ENCODE measurements around the gene GJB2.

The GJB2 gene

DNA sequence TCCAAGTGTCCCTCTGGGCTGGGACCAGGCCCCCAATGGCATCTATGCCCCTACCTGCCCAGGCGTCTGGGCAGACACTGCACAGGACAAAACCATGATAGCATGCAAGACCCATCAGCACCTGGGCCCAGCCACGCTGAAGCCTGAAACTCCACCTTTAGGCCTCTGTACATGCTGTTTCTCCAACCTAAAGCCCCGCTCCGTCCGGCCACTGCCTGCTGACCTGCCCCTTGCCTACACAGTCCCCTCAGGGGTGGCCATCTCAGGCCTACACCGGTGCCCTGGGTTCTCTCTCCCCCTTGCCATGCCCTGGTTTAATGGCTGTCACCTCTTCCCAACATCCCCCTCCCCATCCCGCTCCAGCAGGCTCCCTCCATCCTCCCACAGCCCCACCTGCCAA is 47.2 kb downstream of the GJB2 start:
- H3K27ac ChIP-seq: no peak overlapping the region
- TF ChIP-seq, protein P1, sequence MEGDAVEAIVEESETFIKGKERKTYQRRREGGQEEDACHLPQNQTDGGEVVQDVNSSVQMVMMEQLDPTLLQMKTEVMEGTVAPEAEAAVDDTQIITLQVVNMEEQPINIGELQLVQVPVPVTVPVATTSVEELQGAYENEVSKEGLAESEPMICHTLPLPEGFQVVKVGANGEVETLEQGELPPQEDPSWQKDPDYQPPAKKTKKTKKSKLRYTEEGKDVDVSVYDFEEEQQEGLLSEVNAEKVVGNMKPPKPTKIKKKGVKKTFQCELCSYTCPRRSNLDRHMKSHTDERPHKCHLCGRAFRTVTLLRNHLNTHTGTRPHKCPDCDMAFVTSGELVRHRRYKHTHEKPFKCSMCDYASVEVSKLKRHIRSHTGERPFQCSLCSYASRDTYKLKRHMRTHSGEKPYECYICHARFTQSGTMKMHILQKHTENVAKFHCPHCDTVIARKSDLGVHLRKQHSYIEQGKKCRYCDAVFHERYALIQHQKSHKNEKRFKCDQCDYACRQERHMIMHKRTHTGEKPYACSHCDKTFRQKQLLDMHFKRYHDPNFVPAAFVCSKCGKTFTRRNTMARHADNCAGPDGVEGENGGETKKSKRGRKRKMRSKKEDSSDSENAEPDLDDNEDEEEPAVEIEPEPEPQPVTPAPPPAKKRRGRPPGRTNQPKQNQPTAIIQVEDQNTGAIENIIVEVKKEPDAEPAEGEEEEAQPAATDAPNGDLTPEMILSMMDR (conservative IDR thresholded peaks at IDR 0.05): no peak
- no peak for TF ChIP-seq ZFX (IDR thresholded peaks at IDR 0.05)

GRCh38 chr13:20144141-20144850 is 48.4 kb downstream of the GJB2 start:
- H3K27ac ChIP-seq: no peak overlapping the region
- TF ChIP-seq, protein P1 (conservative IDR thresholded peaks at IDR 0.05): no peak
- TF ChIP-seq ZFX (IDR thresholded peaks at IDR 0.05): no peak

DNA sequence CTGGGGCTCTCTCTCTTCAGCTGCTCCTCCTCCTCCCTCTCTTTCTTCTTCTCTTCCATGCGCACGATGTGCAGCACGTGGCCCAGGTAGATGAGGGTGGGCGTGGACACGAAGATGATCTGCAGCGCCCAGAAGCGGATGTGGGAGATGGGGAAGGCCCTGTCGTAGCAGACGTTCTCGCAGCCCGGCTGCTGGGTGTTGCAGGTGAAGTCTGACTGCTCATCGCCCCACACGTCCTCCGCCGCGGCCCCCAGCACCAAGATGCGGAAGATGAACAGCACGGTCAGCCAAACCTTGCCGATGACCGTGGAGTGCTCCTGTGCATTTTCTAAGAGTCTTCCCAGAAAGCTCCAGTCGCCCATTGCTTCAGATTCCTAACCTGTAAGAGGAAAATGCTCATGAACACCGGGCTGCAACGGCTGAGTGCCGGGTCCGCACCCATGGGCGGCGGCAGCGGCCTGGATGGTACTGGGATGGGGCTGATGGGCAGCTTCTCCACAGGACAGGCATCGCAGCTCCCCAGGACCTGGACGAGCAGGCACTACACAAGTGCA is 49.7 kb downstream of the GJB2 start:
- TF ChIP-seq, protein P1 (conservative IDR thresholded peaks at IDR 0.05): no peak
- TF ChIP-seq ZFX (IDR thresholded peaks at IDR 0.05): no peak
- H3K27ac ChIP-seq: no peak overlapping the region

- no peak overlapping the region for H3K27ac ChIP-seq
Observed at GRCh38 chr13:20142023-20142926, 50.5 kb downstream of the GJB2 start.

GRCh38 chr13:20141238-20142022 is 51.3 kb downstream of the GJB2 start:
- H3K27ac ChIP-seq: no peak overlapping the region
- TF ChIP-seq, protein P1 (conservative IDR thresholded peaks at IDR 0.05): no peak
- TF ChIP-seq ZFX (IDR thresholded peaks at IDR 0.05): no peak

More at GRCh38 chr13:20142023-20142926, 50.5 kb downstream of the GJB2 start:
- TF ChIP-seq, protein P1 (conservative IDR thresholded peaks at IDR 0.05): no peak
- no peak for TF ChIP-seq ZFX (IDR thresholded peaks at IDR 0.05)

- TF ChIP-seq, protein P1 (conservative IDR thresholded peaks at IDR 0.05): no peak
- no peak for TF ChIP-seq ZFX (IDR thresholded peaks at IDR 0.05)
- no peak overlapping the region for H3K27ac ChIP-seq
Observed at GRCh38 chr13:20140487-20140886, 52.3 kb downstream of the GJB2 start.
